ENCODE measurements around the gene DECR2.
"Not testable (repeated sequence)": the region's sequence is repeated elsewhere in the genome, so short reads cannot be mapped to it uniquely, and the experiment has no call there.

DECR2 gene

DNA sequence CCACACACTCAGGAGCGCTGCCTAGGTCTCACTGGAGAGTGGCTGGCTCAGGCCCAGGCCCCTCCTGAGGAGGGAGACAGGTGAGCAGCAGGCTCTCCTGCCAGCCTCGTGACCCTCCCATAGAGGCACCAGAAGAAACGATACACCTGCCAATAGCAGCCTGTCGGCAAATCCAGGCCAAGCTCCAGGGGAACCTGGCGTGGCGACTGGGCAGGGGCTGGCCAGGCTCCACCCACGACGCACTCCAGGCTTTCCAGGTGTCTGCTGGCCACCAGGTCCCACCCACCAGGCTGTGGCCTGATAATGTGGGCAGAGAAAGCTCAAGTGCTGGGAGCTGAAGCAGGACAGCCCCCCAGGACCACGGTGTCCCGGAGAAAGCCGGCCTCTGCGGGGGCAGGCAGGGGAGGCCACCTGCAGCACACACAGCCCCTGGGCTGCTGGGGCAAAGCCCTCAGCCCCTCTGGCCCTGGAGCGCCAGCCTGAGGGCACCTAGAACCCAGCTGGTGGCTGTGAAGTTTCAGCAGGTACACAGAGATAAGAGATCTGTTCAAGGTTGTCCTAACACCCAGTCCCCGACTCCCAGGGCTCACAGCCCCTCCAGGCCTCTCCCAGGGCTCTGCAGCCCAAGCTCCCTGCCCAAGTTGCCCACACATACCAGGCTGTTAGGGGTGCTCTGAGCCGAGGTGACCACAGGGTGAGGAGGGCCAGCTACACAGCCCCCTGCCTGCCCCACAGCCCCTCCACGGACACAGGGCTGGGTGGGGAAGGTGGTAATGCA is 22.3 kb upstream of the DECR2 start:
- DNase-seq (ENCODE audit: low spot score) = peak; percentile 87

DNA sequence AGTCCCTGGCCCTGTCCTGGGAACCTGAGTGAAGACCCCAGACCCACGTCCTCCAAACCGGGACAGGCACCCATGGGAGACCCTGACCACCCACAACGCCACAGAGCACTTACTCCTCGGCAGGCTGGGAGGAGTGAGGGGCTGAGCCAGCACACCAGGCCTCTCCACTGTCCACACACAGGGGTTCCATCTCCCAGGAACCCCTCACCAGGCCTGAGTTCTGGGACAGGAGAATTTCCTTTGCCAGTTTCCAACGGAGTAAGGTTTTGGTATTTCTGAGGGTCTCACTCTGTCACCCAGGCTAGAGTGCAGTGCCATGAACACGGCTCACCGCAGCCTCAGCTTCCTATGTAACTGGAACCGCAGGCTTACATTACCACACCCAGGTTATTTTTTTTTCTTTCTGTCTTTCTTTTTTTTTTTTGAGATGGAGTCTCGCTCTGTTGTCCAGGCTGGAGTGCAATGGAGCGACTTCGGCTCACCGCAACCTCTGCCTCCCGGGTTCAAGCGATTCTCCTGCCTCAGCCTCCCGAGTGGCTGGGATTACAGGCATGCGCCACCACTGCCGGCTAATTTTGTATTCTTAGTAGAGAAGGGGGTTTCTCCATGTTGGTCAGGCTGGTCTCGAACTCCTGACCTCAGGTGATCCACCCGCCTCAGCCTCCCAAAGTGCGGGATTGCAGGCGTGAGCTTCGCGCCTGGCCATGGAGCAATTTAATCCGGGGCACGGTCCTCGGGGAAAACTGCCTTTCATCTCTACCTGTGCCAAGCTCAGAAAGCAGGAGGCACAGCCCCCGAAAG is 21.5 kb upstream of the DECR2 start:
- no peak for DNase-seq (ENCODE audit: low spot score)

DNA sequence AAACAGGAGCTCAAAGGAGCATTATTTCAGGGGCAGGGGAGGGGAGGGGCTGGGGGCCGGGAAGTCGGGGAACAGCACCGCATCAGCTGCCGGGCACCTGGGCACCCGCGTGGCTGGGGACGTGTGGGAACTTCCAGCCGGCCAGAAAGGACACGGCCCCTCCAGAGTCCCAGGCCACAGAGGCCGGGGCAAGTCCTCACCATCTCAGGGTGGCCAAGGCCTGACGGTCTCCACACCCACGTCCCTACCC is 21.0 kb upstream of the DECR2 start:
- no peak for DNase-seq (ENCODE audit: low spot score)

DNA sequence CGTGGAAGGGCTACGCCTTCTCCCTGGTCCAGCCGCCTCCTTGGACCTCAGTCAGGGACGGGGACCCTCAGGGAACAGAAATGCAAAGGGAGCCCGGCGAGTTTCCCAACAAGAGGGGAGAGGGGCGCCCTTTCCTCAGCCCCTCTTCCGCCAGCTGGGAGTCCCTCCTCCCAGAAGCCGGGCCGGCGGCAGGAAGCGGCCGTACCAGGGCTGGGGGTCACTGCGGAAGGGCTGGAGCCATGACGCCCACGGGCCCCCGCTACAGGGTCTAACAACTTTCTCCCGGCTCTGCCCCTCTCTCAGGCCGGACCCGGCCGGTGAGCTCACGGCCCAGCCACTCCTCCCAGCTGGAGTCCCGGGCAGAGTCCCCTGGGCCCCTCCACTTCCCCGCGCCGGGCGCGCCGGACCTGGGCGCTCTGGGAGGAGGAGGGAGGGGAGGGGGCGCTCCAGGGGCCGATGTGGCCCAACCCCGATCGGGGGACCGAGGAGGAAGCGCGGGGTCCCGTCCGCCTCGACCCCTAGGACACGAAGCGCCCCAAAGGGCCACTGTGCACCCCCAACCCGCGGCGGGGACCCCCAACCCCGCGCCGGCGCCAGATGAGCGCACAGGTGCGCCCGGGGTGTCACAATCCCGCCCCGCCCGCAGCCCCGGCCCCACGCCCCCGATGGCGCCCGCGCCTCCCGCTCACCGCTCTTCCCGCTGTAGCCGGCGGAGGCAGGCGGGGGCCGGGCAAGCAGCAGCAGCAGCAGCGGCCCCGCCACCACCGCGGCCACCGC is 20.5 kb upstream of the DECR2 start:
- peak; percentile 57 for DNase-seq (ENCODE audit: low spot score)

DNA sequence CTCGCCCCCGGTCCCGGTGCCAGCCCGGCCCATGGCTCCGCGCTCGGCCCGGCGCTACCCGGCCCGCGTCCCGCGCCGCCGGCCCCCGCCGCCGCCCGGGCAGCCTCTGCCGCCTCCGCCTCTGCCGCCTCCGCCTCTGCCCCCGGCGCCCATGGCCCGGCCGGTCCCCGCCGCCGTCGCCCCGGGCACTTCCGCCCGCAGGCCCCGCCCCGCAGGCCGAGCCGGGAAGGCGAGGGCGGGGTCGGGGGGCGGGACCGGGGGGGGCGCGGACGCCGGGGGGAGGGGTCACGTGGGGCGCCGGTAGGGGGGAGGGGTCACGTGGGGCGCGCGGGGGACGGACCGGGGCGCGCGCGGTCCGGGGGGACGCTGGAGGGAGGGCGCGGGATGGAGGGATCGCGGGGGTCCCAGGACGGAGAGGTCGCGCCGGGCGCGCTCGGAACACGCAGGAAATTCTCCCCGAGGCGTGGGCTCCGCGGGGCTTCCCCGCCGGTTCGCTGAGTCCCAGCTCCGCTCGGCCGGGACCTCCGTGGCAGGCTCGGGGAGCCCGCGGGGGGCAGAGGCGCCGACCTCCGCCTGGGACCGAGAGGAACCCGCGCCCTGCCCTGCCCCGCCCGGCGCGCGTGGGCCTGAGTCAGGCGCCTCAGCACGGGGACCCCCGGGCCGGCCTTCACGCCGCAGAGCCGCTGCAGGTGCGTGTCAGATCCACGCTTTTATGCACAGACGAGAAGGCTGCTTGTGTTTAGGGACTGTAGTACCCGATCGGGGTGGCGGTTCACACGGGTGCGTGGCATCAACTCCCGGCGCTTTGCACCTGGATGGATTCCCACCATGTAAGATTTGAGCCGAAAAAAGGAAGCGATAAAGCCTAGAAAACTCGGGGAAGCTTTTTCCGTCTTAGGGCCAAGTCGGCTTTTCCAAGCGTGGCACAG is 19.6 kb upstream of the DECR2 start, which contains the start of gene PGAP6:
Gene PGAP6, minus strand, starts transcription at position 190 of the 929 bp plus-strand sequence. Its CDS starts 157 bp downstream, at position 33.
- DNase-seq (ENCODE audit: low spot score) = peak; percentile 88

DNA sequence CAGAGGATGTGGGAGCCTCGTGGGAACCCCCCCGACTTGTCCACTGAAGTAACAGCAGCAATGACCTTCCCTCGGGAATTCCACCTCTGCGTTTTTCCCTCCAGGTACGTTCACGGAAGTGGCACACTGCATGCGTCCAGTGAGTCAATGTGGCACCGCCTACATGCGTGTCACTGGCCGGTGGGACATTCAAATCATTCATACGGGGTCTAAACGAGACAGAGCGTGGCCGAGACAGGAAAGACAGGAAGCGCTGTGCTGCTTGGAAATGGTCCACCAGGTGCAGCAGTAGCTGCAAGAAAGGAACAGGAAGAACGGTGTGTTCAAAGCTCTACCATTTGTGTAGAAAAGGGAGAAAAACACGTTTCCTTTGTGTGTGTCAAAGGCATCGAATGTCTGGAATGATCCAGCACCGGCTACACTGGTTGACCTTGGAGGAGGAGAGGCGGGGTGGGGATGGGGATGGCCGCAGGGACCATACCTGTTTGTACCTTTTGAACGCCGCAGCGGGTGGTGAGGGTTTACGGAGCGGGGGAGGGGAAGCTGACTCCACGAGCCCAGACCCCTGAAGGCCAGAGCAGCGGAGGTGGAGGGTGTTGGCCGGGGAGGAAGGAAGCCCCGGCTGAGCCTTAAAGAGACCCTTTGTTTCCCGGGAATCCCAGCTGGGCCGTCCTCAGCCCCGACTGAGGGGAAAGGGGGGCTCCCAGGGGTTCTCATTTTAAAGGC is 18.2 kb upstream of the DECR2 start:
- no peak for DNase-seq (ENCODE audit: low spot score)

DNA sequence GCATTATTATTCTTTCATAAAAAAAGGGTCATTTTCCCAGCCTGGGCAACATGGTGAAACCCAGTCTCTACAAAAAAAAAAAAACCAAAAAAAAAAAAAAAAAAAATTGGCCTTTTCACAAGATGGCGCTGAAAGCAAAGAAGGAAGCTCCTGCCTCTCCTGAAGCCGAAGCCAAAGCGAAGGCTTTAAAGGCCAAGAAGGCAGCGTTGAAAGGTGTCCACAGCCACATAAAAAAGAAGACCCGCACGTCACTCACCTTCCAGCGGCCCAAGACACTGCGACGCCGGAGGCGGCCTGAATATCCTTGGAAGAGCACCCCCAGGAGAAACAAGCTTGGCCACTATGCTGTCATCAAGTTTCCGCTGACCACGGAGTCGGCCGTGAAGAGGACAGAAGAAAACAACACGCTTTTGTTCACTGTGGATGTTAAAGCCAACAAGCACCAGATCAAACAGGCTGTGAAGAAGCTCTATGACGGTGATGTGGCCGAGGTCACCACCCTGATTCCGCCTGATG is 15.0 kb upstream of the DECR2 start:
- DNase-seq (ENCODE audit: low spot score) = no peak

DNA sequence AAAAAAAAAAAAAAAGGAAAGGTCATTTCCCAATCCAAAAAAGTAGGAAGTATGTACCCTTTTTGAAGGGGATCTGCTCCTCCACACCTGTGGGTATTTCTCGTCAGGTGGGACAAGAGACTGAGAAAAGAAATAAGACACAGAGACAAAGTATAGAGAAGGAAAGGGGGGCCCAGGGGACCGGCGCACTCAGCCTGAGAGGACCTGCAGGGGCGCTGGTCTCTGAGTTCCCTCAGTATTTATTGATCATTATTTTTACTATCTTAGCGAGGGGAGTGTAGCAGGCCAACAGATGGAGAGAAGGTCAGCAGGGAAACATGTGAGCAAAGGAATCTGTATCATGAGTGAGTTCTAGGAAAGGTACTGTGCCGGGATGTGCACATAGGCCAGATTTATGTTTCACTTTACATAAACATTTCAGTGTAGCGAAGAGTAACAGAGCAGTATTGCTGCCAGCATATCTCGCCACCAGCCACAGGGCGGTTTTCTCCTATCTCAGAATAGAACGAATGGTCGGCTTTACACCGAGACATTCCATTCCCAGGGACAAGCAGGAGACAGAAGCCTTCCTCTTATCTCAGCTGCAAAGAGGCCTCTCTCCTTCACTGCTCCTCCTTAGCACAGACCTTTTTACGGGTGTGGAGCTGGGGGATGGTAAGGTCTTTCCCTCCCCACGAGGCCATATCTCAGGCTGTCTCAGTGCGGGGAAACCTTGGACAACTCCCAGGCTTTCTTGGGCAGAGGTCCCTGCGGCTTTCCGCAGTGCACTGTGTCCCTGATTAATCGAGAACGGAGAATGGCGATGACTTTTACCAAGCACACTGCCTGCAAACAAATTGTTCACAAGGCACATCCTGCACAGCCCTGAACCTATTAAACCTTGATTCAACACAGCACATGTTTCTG is 13.7 kb upstream of the DECR2 start:
- not testable (repeated sequence) for DNase-seq (ENCODE audit: low spot score)

DNA sequence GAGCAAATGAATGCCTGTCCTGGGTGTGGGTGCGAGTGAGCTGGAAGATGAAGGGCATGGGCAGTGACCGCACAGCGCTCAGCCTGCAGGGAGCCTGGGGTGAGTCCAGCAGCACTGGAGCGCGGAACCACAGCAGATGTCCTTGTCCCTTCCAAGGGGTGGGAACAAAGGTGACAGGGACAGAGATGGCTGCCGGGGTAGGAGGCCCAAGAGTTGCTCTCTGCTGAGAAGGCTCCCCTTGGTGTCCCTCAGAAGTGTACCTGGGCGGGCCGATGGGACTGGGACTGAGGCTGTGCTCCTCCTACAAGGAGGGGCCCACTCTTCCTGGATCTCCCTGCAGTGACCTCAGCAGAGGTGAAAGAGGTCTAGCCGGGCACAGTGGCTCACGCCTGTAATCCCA is 12.3 kb upstream of the DECR2 start:
- DNase-seq (ENCODE audit: low spot score) = no peak

DNA sequence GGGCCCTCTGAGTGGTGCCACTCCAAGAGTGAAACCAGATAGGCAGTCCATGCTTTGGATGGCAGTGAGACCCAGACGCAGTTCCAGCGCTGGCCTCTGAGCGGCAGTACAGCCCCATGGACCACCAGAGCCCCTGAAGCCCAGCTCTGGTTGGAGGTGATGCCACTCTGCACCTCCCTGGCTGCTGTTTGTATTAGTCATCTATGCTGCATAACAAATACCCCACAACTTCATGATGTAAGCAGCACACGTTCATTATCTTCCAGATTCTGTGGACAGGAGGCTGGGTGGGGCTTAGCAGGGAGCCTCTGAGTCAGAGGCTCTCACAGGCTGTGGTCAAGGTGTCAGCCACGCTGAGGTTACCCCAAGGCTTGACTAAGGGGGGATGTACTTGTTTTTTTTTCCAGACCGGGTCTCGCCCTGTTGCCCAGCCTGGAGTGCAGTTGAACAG is 9.8 kb upstream of the DECR2 start:
- peak; percentile 71 for DNase-seq (ENCODE audit: low spot score)

DNA sequence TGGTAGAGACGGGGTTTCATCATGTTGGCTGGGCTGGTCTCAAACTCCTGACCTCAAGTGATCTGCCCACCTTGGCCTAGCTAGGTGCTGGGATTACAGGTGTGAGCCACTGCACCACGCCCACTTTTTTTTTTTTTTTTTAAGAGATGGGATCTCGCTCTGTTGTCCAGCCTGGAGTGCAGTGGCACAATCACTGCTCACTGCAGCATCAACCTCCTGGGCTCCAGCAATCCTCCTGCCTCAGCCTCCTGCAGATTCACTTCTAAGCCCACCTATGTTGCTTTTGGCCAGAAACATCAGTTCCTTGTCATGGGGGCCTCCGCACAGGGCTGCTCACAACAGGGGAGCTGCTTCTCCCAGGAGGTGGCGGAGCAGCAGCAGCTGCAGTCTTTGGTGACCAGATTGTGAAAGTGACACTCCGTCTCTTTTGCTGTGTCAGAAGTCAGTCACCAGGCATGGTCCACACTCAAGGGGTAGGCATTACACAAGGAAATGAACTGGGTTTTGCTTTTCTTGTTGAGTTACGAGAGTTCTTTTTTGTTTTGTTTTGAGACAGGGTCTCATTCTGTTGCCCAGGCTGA is 9.1 kb upstream of the DECR2 start:
- no peak for DNase-seq (ENCODE audit: low spot score)

DNA sequence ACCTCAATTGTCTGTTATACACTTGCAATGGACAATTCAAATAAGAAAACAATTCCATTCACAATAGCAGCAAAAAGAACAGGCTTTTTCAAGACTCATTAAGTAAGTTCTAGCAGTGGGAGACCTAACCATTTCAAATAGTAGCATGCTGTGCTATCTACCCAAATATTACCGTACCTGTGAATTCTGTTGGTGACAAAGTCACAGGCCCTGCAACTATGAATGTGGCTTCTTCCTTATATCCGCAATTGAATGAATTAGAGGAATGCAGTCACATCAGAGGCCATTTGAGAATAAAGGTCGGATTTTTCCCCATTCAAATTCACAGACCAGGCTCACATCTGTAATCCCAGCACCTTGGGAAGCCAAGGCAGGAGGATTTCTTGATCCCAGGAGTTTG is 5.5 kb upstream of the DECR2 start:
- no peak for DNase-seq (ENCODE audit: low spot score)

DNA sequence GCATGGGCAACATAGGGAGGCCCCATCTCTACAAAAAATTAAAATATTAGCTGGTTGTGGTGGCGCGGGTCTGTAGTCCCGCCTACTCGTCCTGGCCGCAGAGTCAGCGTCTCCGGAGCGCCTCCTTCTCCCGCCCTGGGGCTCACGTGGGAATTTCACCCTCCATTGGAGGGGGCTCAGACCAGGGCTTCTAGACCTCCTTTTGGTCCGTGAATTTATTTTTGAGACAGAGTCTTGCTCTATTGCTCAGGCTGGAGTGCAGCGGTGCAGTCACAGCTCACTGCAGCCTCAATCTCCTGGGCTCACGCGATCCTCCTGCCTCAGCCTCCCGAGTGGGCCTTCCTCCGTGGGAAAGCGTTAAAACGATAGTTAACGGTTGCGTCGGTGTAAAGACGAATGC is 5.1 kb upstream of the DECR2 start:
- DNase-seq (ENCODE audit: low spot score) = no peak

DNA sequence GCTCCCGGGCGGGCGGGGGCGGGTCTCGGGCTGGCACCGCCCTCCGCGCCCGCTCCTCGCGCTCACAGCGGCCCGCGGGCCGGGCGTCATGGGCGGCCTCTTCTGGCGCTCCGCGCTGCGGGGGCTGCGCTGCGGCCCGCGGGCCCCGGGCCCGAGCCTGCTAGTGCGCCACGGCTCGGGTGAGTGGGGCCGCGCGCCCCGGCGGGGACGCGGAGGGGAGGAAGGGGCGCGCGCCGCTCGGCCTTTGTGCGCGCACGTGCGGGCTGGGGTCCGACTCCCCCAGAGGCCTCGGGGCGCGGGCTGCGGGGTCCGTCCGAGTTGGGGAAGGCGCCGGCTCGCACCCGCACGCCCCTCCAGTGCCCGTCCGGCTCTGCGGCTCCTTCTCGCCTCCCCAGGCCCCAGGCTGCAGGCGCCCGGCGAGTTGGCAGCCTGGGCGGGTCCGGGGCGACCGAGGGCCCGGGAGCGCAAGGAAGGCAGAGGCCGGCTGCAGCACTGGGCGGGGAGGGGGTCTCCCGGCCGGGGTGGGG is 4.5 kb upstream of the DECR2 start, which contains the start of gene NME4:
Gene NME4, plus strand, starts transcription at position 65 of the 527 bp plus-strand sequence. Its CDS starts 24 bp downstream, at position 89.
- peak; percentile 71 for DNase-seq (ENCODE audit: low spot score)

DNA sequence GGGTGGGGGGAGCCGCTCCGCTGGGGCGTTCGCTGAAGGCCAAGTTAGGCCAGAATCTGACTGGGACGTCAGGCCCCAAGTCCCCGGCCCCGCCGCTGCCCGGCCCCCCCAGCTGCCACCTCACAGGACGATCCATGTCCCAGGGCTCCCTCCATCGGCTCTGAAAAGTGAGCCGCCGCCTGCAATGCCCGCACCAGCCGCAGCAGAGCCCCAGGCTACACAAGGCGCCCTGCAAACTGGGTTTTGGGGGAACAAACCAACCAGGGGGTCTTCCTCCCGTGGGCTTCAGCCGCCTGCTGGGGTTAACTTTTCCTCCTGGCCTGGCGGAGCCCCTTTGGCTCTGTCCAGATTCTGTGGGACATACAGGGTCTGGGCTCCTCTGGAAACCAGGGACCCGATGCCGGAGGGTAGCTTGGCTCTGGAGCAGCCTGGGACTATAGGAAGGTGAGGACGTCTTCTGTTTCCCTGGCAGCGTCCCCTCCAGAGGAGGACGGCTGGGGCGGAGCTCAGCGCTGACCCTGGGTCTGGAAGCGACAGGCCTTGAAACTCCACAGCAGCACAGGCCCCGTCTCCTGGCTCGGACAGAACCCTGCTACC is 3.9 kb upstream of the DECR2 start:
- DNase-seq (ENCODE audit: low spot score) = peak; percentile 79

DNA sequence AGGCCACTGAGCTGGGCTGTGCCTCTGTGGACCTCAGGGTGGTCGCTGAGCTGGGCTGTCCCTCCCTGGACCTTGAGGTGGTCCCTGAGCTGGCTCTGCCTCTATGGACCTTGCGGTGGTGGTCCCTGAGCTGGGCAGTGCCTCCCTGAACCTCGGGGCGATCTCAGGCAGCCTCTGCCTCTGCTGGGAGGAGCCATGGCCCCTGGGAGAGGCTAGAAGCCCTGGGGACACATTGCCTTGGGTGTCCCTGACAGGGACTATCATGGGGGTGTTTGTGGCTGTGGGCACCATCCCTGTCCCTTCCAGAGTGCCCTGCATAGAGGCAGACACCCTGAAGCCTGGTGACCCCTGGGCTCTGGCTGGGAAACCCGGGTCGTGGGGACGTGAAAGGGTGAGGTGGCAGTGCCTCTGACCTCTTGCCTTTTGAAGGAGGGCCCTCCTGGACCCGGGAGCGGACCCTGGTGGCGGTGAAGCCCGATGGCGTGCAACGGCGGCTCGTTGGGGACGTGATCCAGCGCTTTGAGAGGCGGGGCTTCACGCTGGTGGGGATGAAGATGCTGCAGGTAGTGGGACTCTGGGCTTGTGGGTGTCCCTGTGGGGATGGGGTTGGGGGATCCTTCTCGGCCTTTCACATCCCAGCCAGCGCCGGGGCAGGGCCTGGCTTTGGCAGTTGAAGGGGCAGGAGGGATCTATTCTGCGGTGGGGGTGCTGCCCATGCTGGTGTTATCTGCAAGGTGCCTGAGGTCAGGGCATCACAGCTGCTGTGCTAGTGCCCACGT is 2.9 kb upstream of the DECR2 start:
- no peak for DNase-seq (ENCODE audit: low spot score)

DNA sequence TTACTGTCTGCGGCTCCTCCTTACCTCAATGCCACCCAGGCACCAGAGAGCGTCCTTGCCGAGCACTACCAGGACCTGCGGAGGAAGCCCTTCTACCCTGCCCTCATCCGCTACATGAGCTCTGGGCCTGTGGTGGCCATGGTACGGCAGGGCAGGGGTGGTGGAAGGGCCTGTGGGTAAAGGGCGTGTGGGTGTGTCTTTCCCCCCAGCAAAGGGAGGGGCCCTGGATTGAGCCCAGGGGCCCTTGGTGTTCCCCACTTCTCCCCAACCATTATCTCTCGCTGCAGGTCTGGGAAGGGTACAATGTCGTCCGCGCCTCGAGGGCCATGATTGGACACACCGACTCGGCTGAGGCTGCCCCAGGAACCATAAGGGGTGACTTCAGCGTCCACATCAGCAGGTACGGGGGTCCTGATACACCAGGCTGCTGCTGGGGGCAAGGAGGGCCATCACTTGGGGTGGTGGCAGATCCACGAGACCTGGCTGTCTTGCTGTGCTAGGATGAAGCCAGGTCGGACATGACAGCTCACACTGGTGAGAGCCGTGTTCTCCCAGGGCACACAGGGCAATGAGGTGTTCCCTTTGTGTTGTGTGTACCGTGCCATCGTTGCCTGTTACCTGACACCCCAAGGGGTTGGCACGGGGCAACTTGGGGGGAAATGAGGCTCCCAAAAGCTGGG is 2.2 kb upstream of the DECR2 start:
- DNase-seq (ENCODE audit: low spot score) = no peak
